Left ventricle myocardium inferior (tissue), 1 donor: Measurements from ENCODE around the gene RC3H2. TPM values are rescaled to one million over a fixed set of nuclear protein-coding genes. Genes with fewer than 3 reads are reported as not detected.
A peak's percentile ranks its signal among the peaks of the same experiment; 100 is the strongest.

Experiments used
- DNase-seq: peaks from one replicate; pipeline ENCODE4 v3.0.0-alpha.2; 2020
- H3K27ac ChIP-seq: fragments of 200-600 bp; replicated peaks from 2 replicates; pipeline ENCODE4 v1.8.0; 2021
- H3K27me3 ChIP-seq: fragments of 200-600 bp; 2 replicates; pipeline ENCODE4 v1.8.0; 2021; ENCODE audit warnings: low read depth
- H3K36me3 ChIP-seq: fragments of 200-600 bp; 2 replicates; pipeline ENCODE4 v1.8.0; 2021
- H3K4me1 ChIP-seq: fragments of 200-600 bp; 2 replicates; pipeline ENCODE4 v1.8.0; 2021
- H3K4me3 ChIP-seq: fragments of 200-600 bp; 2 replicates; pipeline ENCODE4 v1.8.0; 2021; ENCODE audit warnings: mild to moderate bottlenecking, moderate library complexity
- H3K9me3 ChIP-seq: fragments of 200-600 bp; replicated peaks from 2 replicates; pipeline ENCODE4 v1.8.0; 2021
- CTCF ChIP-seq: fragments of 200-600 bp; IDR thresholded peaks from 2 replicates; pipeline ENCODE4 v1.8.0; 2021; ENCODE audit warnings: antibody characterized with exemption, mild to moderate bottlenecking, borderline replicate concordance
- intact Hi-C: fragments of 100-400 bp; cut with micrococcal nuclease; formaldehyde crosslinking; loops from one replicate; pipeline ENCODE4 v1.11.0; 2022
- total RNA-seq: library from RNA; stranded (reverse); fragmentation: NEBNext Ultra II Directional; extraction: Animal tissue kit (Norgen Biotek cat#: 25700); gene quantifications from one replicate; pipeline ENCODE4 v1.2.1, GENCODE V29; 2021
- donor health status: DM: no; HTN: yes; CAD: no; lungs with severe emphysema.

Gene RC3H2
- total RNA-seq, 1 donor from 2014 or later: 37.7 TPM

- Histone ChIP-seq H3K36me3 (no peaks in the 10 kb centered on the region), H3K27me3 (no peaks in the 10 kb centered on the region), H3K4me1 (peaks cover 70% of the 10 kb centered on the region), H3K9me3 (no peaks in the 10 kb centered on the region), H3K27ac (peak overlapping the region; percentile 53), H3K4me3 (no peak overlapping the region)
- TF ChIP-seq CTCF: no peak
- intact Hi-C loops: no loop called here
- DNase-seq: no peak
These were observed 43.2 kb upstream of the RC3H2 start for GRCh38 chr9:122948313-122948712.

- Histone ChIP-seq H3K4me1 (peaks cover 86% of the 10 kb centered on the region), H3K27ac (peak overlapping the region; percentile 53)
- no peak for DNase-seq
These were observed 41.4 kb upstream of the RC3H2 start for GRCh38 chr9:122946461-122947005.

GRCh38 chr9:122944960-122945888 lies 40.1 kb upstream of the RC3H2 start:
- no peak overlapping the region for H3K27ac ChIP-seq
- H3K9me3 ChIP-seq: no peaks in the 10 kb centered on the region
- peaks cover 84% of the 10 kb centered on the region for H3K4me1 ChIP-seq
- no peaks in the 10 kb centered on the region for H3K36me3 ChIP-seq
- intact Hi-C loops: no loop called here
- no peaks in the 10 kb centered on the region for H3K27me3 ChIP-seq
- no peak for DNase-seq
- no peak for TF ChIP-seq CTCF
- no peak overlapping the region for H3K4me3 ChIP-seq

More at GRCh38 chr9:122946461-122947005, 41.4 kb upstream of the RC3H2 start:
- Histone ChIP-seq H3K27me3 (no peaks in the 10 kb centered on the region), H3K36me3 (no peaks in the 10 kb centered on the region), H3K4me3 (no peak overlapping the region), H3K9me3 (no peaks in the 10 kb centered on the region)
- intact Hi-C loops: no loop called here
- TF ChIP-seq CTCF: no peak

GRCh38 chr9:122941582-122942234 lies 36.5 kb upstream of the RC3H2 start:
- intact Hi-C loops: no loop called here
- Histone ChIP-seq H3K4me3 (peak overlapping the region; percentile 93), H3K4me1 (peaks cover 71% of the 10 kb centered on the region), H3K9me3 (no peaks in the 10 kb centered on the region), H3K36me3 (peaks cover 17% of the 10 kb centered on the region), H3K27me3 (no peaks in the 10 kb centered on the region), H3K27ac (peak overlapping the region; percentile 93)
- no peak for DNase-seq
- no peak for TF ChIP-seq CTCF

- Histone ChIP-seq H3K36me3 (peaks cover 24% of the 10 kb centered on the region), H3K27me3 (no peaks in the 10 kb centered on the region), H3K4me3 (peak within 1 kb of the TSS; percentile 93), H3K4me1 (peaks cover 63% of the 10 kb centered on the region), H3K9me3 (no peaks in the 10 kb centered on the region), H3K27ac (peak within 1 kb of the TSS; percentile 93)
- intact Hi-C loops: no loop called here
- no peak for TF ChIP-seq CTCF
- peak; percentile 100 for DNase-seq
These were observed 35.8 kb upstream of the RC3H2 start, which contains the start of gene RABGAP1 for GRCh38 chr9:122940749-122941581. RABGAP1 (plus strand) TSS chr9:122941020; CDS start chr9:122957060, 16,040 bp downstream.
